ENCODE measurements around the gene TECTA.

DNA sequence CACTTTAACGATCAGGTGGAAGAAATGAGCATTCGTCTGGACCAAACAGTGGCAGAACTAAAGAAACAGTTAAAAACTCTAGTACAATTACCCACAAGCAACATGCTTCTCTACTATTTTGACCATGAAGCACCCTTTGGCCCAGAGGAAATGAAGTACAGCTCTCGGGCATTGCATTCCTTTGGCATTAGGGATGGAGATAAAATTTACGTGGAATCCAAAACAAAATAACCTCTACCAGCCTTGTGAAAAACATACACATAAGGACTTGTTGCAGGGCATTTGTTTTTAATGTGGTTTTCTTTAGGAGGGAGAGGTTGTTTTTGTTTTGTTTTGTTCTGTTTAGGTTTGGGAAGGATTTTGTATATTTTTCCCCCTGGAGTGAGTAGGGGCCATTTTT, 14.2 kb upstream of the TECTA start:
- TF ChIP-seq, protein P1, sequence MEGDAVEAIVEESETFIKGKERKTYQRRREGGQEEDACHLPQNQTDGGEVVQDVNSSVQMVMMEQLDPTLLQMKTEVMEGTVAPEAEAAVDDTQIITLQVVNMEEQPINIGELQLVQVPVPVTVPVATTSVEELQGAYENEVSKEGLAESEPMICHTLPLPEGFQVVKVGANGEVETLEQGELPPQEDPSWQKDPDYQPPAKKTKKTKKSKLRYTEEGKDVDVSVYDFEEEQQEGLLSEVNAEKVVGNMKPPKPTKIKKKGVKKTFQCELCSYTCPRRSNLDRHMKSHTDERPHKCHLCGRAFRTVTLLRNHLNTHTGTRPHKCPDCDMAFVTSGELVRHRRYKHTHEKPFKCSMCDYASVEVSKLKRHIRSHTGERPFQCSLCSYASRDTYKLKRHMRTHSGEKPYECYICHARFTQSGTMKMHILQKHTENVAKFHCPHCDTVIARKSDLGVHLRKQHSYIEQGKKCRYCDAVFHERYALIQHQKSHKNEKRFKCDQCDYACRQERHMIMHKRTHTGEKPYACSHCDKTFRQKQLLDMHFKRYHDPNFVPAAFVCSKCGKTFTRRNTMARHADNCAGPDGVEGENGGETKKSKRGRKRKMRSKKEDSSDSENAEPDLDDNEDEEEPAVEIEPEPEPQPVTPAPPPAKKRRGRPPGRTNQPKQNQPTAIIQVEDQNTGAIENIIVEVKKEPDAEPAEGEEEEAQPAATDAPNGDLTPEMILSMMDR (IDR thresholded peaks at IDR 0.05; ENCODE audit: insufficient read depth, low read depth, low read length) = no peak
- TF ChIP-seq EZH2 (IDR thresholded peaks at IDR 0.05; ENCODE audit: insufficient read depth, low read length) = no peak

Measured in astrocyte (in vitro differentiated cells and primary cell).